ENCODE measurements around the gene SBF2. TPM values are rescaled to one million over a fixed set of nuclear protein-coding genes. Genes with fewer than 3 reads are reported as not detected.

Gene SBF2
- polyA plus RNA-seq, 1 donor from 2014 or later: 53.4 TPM

DNA sequence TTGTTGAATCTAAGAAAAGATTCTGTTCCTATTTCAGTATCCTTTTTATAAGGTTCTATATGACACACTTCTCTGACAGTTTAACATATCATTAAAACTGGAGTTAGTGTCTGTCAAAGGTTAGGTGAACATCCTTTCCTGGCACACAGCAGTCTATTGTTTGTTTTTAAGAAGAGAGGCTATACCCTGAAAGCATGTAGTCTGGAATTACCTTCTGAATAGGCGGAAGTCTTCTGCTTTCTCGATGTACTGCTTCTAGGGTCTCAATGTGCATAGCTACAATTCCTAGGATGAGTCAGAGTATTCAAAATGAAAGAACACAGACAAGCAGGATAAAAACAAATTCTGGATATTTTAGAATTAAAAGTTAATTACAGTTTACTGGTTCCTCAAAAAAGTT, 441.6 kb downstream of the SBF2 start:
- Histone ChIP-seq H3K79me2 (replicated peaks; ENCODE audit: insufficient read depth, low read length) (no peaks in the 10 kb centered on the region), H3K36me3 (ENCODE audit: insufficient read depth, low read length) (peaks cover 9% of the 10 kb centered on the region), H3K4me3 (ENCODE audit: low read length) (no peak overlapping the region), H3K9ac (ENCODE audit: low read length) (no peak overlapping the region), H2AFZ (ENCODE audit: low read depth, low read length) (no peak overlapping the region), H3K9me3 (ENCODE audit: low read length) (no peaks in the 10 kb centered on the region), H3K4me2 (ENCODE audit: low read length) (no peak overlapping the region), H4K20me1 (ENCODE audit: insufficient read depth) (no peaks in the 10 kb centered on the region), H3K27me3 (ENCODE audit: insufficient read depth, low read depth, low read length) (no peaks in the 10 kb centered on the region), H3F3A (ENCODE audit: insufficient read depth, low read length, poor library complexity, severe bottlenecking) (no peaks in the 10 kb centered on the region), H3K27ac (ENCODE audit: low read length) (no peak overlapping the region), H3K9me2 (ENCODE audit: insufficient read depth, low read length) (no peaks in the 10 kb centered on the region)
- no peak for TF ChIP-seq SMC3 (conservative IDR thresholded peaks at IDR 0.05; ENCODE audit: poor library complexity)

DNA sequence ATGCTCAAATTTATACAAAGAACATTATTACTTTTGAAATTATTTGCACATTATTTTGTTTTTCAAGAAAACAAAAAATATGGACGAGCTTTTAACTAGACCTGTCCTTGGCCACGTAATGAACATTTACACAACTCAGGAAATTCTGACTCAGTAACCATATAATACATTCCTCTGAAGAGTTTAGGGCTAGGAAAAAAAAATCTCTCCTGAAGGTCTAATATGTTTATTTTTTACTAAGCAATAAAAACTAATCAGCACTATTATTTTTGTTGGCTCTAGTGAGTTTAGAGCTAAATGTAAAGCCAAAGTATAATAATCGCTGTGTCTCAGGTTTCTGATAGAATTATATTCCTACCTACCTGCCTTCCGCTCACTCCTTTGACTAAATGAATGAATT, 442.7 kb downstream of the SBF2 start:
- Histone ChIP-seq H4K20me1 (ENCODE audit: insufficient read depth) (no peaks in the 10 kb centered on the region), H3K79me2 (replicated peaks; ENCODE audit: insufficient read depth, low read length) (no peaks in the 10 kb centered on the region), H3K4me3 (ENCODE audit: low read length) (no peak overlapping the region), H3K9me3 (ENCODE audit: low read length) (no peaks in the 10 kb centered on the region), H3F3A (ENCODE audit: insufficient read depth, low read length, poor library complexity, severe bottlenecking) (no peaks in the 10 kb centered on the region), H3K27me3 (ENCODE audit: insufficient read depth, low read depth, low read length) (no peaks in the 10 kb centered on the region), H2AFZ (ENCODE audit: low read depth, low read length) (no peak overlapping the region), H3K9me2 (ENCODE audit: insufficient read depth, low read length) (no peaks in the 10 kb centered on the region), H3K9ac (ENCODE audit: low read length) (no peak overlapping the region), H3K4me2 (ENCODE audit: low read length) (no peak overlapping the region), H3K27ac (ENCODE audit: low read length) (no peak overlapping the region), H3K36me3 (ENCODE audit: insufficient read depth, low read length) (peaks cover 14% of the 10 kb centered on the region)
- TF ChIP-seq EP300 (conservative IDR thresholded peaks at IDR 0.05; ENCODE audit: poor library complexity, severe bottlenecking) (no peak), POLR2AphosphoS5 (IDR thresholded peaks at IDR 0.05) (no peak), EZH2 (IDR thresholded peaks at IDR 0.05; ENCODE audit: borderline replicate concordance, insufficient read depth, low read length, poor library complexity, severe bottlenecking) (no peak), RAD21 (conservative IDR thresholded peaks at IDR 0.05) (no peak)
- TF ChIP-seq, protein P1, sequence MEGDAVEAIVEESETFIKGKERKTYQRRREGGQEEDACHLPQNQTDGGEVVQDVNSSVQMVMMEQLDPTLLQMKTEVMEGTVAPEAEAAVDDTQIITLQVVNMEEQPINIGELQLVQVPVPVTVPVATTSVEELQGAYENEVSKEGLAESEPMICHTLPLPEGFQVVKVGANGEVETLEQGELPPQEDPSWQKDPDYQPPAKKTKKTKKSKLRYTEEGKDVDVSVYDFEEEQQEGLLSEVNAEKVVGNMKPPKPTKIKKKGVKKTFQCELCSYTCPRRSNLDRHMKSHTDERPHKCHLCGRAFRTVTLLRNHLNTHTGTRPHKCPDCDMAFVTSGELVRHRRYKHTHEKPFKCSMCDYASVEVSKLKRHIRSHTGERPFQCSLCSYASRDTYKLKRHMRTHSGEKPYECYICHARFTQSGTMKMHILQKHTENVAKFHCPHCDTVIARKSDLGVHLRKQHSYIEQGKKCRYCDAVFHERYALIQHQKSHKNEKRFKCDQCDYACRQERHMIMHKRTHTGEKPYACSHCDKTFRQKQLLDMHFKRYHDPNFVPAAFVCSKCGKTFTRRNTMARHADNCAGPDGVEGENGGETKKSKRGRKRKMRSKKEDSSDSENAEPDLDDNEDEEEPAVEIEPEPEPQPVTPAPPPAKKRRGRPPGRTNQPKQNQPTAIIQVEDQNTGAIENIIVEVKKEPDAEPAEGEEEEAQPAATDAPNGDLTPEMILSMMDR (IDR thresholded peaks at IDR 0.05; ENCODE audit: poor library complexity, severe bottlenecking): no peak
- TF ChIP-seq, protein P2, sequence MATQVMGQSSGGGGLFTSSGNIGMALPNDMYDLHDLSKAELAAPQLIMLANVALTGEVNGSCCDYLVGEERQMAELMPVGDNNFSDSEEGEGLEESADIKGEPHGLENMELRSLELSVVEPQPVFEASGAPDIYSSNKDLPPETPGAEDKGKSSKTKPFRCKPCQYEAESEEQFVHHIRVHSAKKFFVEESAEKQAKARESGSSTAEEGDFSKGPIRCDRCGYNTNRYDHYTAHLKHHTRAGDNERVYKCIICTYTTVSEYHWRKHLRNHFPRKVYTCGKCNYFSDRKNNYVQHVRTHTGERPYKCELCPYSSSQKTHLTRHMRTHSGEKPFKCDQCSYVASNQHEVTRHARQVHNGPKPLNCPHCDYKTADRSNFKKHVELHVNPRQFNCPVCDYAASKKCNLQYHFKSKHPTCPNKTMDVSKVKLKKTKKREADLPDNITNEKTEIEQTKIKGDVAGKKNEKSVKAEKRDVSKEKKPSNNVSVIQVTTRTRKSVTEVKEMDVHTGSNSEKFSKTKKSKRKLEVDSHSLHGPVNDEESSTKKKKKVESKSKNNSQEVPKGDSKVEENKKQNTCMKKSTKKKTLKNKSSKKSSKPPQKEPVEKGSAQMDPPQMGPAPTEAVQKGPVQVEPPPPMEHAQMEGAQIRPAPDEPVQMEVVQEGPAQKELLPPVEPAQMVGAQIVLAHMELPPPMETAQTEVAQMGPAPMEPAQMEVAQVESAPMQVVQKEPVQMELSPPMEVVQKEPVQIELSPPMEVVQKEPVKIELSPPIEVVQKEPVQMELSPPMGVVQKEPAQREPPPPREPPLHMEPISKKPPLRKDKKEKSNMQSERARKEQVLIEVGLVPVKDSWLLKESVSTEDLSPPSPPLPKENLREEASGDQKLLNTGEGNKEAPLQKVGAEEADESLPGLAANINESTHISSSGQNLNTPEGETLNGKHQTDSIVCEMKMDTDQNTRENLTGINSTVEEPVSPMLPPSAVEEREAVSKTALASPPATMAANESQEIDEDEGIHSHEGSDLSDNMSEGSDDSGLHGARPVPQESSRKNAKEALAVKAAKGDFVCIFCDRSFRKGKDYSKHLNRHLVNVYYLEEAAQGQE (IDR thresholded peaks at IDR 0.05; ENCODE audit: borderline replicate concordance): no peak

DNA sequence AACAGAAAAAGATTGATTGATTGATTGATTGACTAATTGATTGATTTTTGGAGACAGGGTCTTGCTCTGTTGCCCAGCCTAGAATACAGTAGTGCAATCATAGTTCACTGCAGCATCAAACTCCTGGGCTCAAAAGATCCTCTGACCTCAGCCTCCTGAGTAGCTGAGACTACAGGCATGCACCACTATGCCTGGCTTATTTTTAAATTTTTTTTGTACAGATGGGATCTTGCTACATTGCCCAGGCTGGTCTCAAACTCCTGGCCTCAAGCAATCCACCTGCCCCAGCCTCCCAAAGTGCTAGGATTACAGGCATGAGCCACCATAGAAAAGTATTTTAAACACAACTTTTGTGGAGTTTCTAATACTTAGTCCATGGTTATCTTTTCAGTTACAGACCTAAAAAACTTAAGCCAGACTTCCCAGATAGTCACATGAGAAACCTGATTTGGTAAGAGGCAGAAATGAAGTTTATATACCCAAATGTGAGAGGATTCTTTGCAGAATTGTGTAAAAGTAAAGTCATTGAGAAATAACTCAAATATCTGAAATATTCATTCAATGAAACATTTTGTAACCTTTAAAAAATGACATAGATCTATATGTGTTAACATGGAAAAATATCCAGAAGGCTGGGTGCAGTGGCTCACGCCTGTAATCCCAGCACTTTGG, 443.7 kb downstream of the SBF2 start:
- H3K4me3 ChIP-seq (ENCODE audit: low read length): no peak overlapping the region
- H3K36me3 ChIP-seq (ENCODE audit: insufficient read depth, low read length): peaks cover 7% of the 10 kb centered on the region
- no peaks in the 10 kb centered on the region for H3K27me3 ChIP-seq (ENCODE audit: insufficient read depth, low read depth, low read length)

More for the DNA sequence above, 443.7 kb downstream of the SBF2 start:
- Histone ChIP-seq H2AFZ (ENCODE audit: low read depth, low read length) (no peak overlapping the region), H3F3A (ENCODE audit: insufficient read depth, low read length, poor library complexity, severe bottlenecking) (no peaks in the 10 kb centered on the region), H3K27ac (ENCODE audit: low read length) (no peak overlapping the region), H3K9ac (ENCODE audit: low read length) (no peak overlapping the region), H3K9me3 (ENCODE audit: low read length) (no peaks in the 10 kb centered on the region), H3K9me2 (ENCODE audit: insufficient read depth, low read length) (no peaks in the 10 kb centered on the region), H4K20me1 (ENCODE audit: insufficient read depth) (no peaks in the 10 kb centered on the region), H3K4me2 (ENCODE audit: low read length) (no peak overlapping the region), H3K79me2 (replicated peaks; ENCODE audit: insufficient read depth, low read length) (no peaks in the 10 kb centered on the region)
- TF ChIP-seq MXI1 (conservative IDR thresholded peaks at IDR 0.05; ENCODE audit: poor library complexity, severe bottlenecking): no peak
- TF ChIP-seq POLR2AphosphoS5 (IDR thresholded peaks at IDR 0.05): no peak
- TF ChIP-seq, protein P1 (IDR thresholded peaks at IDR 0.05; ENCODE audit: poor library complexity, severe bottlenecking): no peak
